ENCODE results near the gene SAP30L. TPM values are rescaled to one million over a fixed set of nuclear protein-coding genes. Genes with fewer than 3 reads are reported as not detected.

Gene SAP30L
- total RNA-seq, 1 donor from 2014 or later, result 25.7 TPM

- peak; percentile 63 for DNase-seq
Measured at GRCh38 chr5:154421868-154422267, 23.9 kb upstream of the SAP30L start.

DNA sequence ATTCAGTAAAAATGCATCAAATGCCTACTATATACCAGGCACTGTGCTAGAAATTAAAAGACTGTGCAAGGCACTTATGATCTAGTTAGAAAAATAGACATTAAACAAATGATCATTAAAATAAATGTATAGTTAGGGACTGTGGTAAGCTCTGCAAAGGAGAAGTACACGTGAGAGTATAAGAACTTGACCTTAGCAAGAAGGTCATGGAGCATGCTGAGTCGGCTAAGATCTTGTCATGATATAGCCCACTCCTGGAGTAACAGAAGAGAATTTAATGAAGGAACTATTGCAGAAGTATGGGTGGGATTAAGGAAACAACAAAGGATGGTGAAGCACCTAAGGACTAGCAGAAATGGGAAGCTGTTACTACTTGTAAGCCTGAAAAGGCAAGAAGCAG is 23.5 kb upstream of the SAP30L start:
- DNase-seq, result no peak

DNA sequence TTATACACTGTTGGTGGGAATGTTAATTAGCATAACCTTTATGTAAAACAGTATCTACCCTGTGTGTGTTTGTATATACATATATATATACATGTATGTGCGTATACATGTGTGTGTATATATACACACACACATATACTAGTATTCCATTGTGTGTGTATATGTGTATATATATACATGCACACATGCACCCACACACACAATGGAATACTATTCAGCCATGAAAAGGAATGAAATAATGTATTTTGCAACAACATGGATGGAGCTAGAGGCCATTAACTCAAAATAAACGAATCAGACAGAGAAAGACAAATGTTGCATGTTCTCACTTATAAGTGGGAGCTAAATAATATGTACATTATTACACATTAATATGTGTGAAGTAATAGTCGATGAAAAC is 17.6 kb upstream of the SAP30L start:
- DNase-seq, result no peak

DNA sequence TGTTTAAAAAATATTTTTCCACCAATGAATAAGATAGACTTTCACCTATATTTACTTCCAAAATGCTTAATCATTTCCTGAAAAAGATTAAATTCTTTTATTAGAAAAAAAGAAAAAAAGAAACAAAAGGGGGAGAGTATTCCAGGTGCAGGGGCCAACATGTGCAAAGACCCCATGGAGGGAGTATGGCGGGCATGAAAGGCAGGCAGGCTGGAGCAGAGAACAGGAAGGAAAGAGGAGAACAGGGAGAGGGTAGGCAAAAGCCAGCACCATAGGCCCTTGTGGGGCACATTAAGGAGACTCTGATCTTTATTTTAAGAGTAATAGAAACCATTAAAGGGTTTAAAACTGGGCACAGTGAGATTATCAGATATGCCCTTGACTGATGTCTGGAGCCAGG is 16.5 kb upstream of the SAP30L start:
- no peak for DNase-seq

DNA sequence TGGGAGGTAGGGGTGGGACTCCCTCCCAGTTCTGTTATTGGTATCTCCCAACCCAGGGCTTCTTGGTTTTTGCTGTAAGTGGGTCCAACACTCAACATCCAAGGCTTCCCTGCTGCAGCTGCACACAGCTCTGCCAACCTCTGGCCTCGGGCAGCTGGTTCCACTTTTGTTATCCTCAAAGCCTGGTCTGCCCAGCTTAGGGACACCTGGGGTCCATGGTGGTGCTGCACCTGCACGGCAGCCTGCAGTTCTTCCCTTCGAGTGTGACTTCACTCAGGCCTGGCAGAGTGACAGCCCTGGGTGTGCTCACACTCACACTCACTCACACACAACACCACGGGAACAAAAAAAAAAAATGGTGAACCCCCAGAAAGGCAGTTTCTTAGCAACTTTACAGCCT is 15.3 kb upstream of the SAP30L start:
- DNase-seq, result no peak

- DNase-seq, result no peak
Measured at GRCh38 chr5:154430961-154431630, 14.7 kb upstream of the SAP30L start.

- DNase-seq, result no peak
Measured at GRCh38 chr5:154435226-154435625, 10.6 kb upstream of the SAP30L start.

GRCh38 chr5:154437281-154437965 is 8.4 kb upstream of the SAP30L start:
- no peak for DNase-seq

- no peak for DNase-seq
Measured at GRCh38 chr5:154440540-154440939, 5.3 kb upstream of the SAP30L start.

GRCh38 chr5:154442801-154443200 is 3.0 kb upstream of the SAP30L start:
- DNase-seq, result no peak

DNA sequence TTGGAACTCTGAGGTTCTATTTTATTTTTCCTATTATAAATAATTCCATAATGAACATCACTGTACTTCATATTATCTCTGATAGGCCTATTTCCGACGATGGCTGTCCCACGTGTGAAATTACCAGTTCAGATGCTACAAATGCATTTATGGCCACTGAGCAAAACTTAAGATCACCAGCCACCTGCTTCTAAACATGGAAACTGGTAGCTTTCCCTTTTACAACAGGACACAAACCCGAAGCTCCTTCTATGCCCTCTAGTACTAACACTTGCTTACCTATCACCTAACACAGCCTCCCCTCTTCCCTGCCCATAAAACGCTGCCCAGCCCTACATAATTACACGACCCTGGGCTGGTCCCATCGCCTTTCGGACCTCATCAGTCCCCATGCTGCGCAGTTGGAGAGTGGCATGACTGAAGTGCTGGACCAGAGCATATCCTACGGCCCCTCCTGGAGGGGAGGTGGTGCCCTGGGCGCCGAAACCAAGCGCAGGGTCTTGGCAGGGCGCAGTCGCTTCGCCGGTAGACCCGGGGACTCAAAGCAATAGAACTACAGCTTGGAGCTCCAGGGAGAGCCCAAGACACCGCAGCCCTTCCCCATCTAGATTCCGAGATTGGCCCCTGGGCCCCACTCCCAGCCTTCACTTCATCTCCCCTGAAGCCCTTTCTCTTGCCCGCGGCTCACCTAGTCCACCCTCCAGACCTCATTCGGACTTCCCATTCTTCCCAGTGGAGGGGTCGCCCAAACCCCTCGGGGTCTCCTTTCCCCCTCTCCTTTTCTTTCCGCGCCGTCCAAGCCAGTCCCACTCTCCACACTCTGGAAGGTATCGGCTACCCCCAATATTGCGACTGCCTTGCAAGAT is 1.0 kb upstream of the SAP30L start:
- DNase-seq, result peak; percentile 43

GRCh38 chr5:154446195-154447088 is 645 bp downstream of the SAP30L start:
- peak; percentile 73 for DNase-seq

DNA sequence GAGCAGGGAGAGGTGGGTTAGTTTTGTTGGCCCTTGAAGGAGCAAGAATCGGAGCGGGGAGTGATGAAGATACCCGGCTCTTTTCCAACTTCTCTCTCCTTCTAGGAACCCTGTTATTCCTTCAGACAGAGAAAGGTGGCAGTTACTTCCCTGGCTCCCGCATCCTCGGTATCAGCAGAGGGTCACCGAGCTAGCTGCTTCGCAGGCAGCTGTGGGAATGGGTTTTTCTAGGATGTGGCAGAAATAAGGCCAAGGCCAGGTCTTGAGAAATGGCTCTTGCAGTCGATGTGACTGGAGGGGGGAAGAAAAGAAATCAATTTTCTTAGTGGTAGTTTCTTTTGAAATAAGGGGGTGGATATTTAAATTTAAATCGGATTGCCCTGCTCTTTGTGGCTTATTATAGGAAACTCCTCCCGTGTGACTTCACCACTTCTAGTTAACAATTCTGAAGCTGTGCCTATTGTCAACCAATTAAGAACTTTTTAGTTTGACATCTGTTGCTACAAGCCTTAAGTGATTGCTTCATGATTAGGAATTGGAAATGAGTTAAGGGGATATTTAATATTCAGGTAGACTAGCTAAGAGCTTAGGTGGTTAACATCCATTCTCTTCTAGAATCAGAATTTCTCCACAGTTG is 1.4 kb downstream of the SAP30L start:
- peak; percentile 9 for DNase-seq

DNA sequence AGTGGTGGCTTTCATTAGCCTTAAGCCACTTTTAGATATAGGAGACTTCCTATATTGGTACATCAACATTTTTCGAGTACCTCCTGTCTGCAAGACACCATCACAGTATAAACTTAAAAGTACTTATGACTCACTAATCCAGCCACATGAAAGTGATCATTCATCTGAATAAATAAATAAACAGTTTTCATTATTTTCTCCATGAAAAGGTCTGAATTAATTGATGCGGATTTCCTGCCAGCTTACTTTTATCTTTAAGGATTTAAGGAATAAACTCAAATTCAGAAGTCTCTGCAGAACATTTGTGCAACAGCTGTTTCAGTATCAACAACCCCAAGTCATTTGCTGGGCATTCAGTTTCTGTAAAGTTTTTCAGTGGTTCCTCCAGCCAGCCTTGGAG is 4.0 kb downstream of the SAP30L start:
- no peak for DNase-seq

DNA sequence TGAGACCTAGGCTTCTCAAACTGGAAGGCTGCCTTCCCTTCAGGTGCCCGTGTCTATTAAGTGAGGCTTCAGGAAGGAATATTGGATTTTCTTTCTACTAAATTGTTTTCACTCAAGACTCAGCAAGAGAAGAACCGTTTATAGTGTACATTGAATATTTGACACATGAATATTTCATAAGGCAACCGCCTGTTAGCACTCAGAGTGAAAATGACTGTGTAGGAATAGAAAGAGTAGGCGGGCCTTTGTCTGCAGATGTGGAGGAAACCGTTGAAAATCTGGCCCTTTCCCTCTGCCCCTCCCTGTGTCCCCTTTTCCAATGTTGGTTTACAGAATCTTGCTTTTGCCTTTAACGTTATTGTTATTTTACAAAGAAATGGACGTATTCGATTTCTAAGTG is 6.2 kb downstream of the SAP30L start:
- no peak for DNase-seq

DNA sequence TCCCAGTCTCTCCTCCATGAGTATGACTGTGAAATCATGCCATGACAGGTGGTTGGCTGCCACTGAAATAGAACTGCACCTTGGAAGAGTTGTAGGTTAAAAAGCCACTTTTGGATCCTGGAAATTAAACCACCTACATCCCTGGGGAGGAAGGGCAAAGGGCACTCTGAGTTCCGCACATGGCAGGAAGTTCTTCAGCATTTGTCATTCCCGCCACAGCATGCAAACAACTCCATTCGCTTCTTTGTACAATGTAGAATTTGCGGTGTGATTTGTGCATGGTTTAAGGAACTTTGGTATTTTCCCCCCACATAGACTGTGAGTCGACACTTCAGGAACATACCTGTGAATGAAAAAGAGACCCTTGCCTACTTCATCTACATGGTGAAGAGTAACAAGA is 9.8 kb downstream of the SAP30L start:
- DNase-seq, result no peak

DNA sequence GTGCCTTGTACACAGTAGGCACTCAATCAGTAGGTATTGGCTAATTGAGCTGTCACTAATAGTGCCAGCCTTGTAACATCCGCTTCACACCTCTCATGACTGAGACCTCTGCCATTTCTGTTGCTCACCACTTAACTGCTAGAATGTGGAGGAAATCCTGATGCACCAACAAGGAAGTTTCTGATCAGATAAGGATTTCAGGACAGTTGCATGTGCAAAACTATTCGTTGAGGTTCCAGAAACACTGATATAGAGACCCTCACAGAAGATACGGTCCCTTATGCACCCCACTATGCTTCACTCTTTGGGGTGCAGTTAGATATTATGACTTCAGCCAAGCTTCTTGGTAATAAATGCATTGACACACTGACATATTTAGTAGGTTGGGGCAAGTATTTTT is 10.7 kb downstream of the SAP30L start:
- no peak for DNase-seq

DNA sequence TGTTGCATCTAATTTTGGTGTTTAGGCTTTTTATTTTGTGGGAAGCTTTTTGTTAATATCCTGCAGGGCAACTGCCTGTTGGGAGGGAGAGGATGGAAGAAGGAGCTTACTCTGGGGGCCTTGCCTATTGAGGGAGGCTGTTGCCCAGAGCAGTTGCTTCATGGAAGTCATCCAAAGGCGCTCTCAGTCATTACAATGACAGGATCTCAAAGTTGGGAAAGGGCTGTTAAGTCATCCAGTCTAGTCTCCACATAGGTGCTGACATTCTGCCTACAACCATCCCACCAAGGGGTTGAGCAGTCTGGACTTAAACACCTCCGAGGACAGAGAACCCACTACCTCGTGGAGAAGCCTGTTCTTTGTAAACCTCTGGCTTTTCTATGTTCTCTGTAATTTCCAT is 13.2 kb downstream of the SAP30L start:
- no peak for DNase-seq

DNA sequence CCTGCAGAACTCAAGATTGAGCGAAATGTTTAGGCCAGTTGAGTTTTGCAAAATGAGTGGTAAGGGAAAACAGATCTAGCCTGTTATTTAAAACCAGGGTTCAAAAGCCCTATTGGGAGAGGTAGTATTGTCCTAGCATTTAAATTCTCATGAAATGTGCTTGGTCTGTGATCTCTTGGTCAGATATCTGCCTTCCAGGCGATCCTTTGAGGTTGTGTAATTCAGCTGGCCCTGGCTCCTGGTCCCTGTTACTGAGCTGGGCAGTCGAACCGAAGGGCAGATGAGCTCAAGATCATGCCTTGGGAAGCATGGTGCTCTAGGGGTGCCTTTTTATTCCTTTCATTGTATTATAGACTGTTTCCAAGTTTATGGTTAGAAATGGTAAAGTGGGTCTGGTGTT is 14.4 kb downstream of the SAP30L start:
- no peak for DNase-seq

- DNase-seq, result peak; percentile 35
Measured at GRCh38 chr5:154461531-154461930, 15.7 kb downstream of the SAP30L start.

DNA sequence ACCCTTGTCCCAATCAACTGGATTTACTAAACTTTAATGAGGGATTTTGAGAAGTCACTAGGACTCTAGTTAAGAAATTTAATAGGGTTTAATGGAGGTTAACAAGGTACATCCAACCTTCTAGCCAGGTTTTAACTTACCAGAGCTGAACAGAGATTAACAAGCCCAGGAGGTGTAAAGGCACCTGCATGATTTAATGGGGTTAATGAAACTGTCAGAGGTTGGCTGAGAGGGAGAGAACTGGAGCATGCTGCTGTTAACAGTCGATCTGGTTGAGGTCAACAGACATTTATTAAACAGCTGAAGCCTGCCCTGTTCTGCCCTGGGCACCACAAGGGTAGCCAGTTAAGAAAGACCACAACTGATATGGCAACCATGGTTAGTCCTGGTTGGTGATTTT is 18.6 kb downstream of the SAP30L start:
- DNase-seq, result no peak

- no peak for DNase-seq
Measured at GRCh38 chr5:154465169-154465568, 19.4 kb downstream of the SAP30L start.
